GM12875 (cell line): ENCODE data around the gene LGALS4.
"Not testable (repeated sequence)": the region's sequence is repeated elsewhere in the genome, so short reads cannot be mapped to it uniquely, and the experiment has no call there.

Experiments
- H3K4me3 ChIP-seq: one replicate; pipeline ENCODE4 v1.5.1; 2011; ENCODE audit warnings: low read depth, low read length, control low read depth
- TF ChIP-seq, protein P1 (sequence below): IDR thresholded peaks from 2 replicates; pipeline ENCODE4 v1.5.1; 2011; ENCODE audit warnings: low read depth, mild to moderate bottlenecking, control low read depth, inconsistent platforms, low read length, moderate library complexity, borderline replicate concordance; ENCODE audit not compliant: insufficient read depth

The LGALS4 gene

GRCh38 chr19:38812841-38813320 is at the start of gene LGALS4:
Gene LGALS4, minus strand, starts transcription at chr19:38812945. Its CDS starts 59 bp downstream, at chr19:38812886.
- H3K4me3 ChIP-seq, result no peak within 1 kb of the TSS
- TF ChIP-seq, protein P1, sequence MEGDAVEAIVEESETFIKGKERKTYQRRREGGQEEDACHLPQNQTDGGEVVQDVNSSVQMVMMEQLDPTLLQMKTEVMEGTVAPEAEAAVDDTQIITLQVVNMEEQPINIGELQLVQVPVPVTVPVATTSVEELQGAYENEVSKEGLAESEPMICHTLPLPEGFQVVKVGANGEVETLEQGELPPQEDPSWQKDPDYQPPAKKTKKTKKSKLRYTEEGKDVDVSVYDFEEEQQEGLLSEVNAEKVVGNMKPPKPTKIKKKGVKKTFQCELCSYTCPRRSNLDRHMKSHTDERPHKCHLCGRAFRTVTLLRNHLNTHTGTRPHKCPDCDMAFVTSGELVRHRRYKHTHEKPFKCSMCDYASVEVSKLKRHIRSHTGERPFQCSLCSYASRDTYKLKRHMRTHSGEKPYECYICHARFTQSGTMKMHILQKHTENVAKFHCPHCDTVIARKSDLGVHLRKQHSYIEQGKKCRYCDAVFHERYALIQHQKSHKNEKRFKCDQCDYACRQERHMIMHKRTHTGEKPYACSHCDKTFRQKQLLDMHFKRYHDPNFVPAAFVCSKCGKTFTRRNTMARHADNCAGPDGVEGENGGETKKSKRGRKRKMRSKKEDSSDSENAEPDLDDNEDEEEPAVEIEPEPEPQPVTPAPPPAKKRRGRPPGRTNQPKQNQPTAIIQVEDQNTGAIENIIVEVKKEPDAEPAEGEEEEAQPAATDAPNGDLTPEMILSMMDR, result no peak

- no peak overlapping the region for H3K4me3 ChIP-seq
- TF ChIP-seq, protein P1, result no peak
These were observed 48.6 kb upstream of the LGALS4 start for GRCh38 chr19:38861368-38861767.

DNA sequence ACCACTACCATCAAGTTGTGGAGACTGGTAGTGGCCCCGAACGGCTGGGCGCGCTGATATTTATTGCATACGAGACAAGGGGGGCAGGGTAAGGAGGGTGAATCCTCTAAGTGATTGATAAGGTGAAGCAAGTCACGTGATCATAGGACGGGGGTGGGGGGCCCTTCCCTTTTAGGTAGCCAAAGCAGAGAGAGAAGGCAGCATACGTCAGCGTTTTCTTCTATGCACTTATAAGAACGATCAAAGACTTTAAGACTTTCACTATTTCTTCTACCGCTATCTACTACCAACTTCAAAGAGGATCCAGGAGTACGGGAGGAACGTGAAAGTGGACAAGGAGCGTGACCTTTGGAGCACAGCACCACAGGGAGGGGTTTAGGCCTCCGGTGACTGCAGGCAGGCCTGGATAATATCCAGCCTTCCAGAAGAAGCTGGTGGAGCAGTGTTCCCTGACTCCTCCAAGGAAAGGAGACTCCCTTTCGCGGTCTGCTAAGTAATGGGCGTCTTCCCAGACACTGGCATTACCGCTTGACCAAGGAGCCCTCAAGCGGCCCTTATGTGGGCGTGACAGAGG is 47.0 kb upstream of the LGALS4 start:
- not testable (repeated sequence) for H3K4me3 ChIP-seq

- H3K4me3 ChIP-seq, result no peak overlapping the region
- TF ChIP-seq, protein P1, result no peak
These were observed 44.1 kb upstream of the LGALS4 start for GRCh38 chr19:38856813-38857212.

DNA sequence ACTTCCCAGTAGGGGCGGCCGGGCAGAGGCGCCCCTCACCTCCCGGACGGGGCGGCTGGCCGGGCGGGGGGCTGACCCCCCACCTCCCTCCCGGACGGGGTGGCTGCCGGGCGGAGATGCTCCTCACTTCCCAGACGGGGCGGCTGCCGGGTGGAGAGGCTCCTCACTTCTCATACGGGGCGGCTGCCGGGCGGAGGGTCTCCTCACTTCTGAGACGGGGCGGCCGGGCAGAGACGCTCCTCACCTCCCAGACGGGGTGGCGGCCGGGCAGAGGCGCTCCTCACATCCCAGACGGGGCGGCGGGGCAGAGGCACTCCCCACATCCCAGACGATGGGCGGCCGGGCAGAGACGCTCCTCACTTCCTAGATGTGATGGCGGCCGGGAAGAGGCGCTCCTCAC is 43.0 kb upstream of the LGALS4 start:
- not testable (repeated sequence) for H3K4me3 ChIP-seq

DNA sequence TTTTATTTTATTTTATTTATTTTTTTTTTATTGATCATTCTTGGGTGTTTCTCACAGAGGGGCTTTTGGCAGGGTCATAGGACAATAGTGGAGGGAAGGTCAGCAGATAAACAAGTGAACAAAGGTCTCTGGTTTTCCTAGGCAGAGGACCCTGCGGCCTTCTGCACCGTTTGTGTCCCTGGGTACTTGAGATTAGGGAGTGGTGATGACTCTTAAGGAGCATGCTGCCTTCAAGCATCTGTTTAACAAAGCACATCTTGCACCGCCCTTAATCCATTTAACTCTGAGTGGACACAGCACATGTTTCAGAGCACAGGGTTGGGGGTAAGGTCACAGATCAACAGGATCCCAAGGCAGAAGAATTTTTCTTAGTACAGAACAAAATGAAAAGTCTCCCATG is 42.2 kb upstream of the LGALS4 start:
- H3K4me3 ChIP-seq, result not testable (repeated sequence)

DNA sequence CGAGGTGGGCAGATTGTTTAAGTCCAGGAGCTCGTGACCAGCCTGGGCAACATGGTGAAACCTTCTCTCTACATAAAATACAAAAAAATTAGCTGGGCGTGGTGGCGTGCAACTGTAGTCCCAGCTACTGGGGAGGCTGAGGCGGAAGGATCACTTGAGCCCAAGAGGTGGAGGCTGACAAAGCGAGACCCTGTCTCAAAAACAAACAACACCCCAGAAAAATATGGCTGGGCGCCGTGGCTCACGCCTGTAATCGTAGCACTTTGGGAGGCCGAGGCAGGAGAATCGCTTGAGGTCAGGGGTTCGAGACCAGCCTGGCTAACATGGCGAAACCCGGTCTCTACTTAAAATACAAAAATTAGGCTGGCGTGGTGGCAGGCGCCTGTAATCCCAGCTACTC is 40.5 kb upstream of the LGALS4 start:
- H3K4me3 ChIP-seq, result no peak overlapping the region
- TF ChIP-seq, protein P1, result no peak

GRCh38 chr19:38852231-38853044 is 39.7 kb upstream of the LGALS4 start:
- TF ChIP-seq, protein P1, result no peak
- H3K4me3 ChIP-seq, result peak overlapping the region; percentile 65
